Fibroblast of skin of right quadriceps (primary cell): ENCODE measurements around the gene PKM.
A peak's percentile ranks its signal among the peaks of the same experiment; 100 is the strongest.
"Not testable (repeated sequence)": the region's sequence is repeated elsewhere in the genome, so short reads cannot be mapped to it uniquely, and the experiment has no call there.

Experiments used
- DNase-seq: peaks from one replicate; pipeline ENCODE4 v3.0.0-alpha.2; 2013

PKM gene

DNA sequence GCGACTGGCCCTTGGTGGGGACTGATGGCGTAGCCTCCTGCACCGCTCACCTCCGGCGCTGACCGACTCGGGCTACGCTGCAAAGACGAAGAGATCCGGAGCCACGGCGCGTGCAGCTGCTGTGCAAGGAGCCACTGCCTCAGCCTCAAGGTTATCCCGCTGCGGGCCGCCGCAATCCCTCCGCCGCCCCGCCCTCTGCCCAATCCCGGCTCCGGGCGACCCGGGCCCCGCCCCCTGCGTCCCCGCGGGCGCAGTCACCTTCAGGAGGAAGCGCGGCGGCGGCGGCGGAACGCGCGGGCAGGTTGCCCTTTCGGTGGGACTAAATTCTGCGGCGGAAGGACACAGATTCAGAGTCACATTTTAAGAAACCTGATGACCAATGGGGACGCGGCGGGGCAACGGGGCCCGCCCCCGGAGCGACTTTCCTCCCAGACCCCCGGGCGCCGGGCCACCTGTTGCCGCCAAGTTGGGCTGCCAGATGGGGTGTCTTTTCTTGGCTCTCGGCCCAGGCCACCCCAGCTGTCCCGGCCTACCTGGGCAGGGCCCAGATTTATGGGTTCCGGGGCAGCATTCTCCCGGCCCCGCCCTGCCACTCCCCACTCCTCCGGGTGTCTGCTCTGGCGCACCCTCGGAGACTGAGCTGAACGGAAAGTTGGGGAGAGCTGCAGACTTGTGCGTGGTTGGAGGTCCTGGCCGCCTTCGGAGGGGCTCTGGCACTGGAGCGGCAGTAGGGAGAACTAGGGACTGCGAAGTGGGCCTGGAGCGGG, at the start of gene PKM:
TSS of gene PKM (minus strand) at position 125 of the 767 bp plus-strand sequence. CDS start 12,093 bp downstream, outside the sequence.
- peak; percentile 99 for DNase-seq

DNA sequence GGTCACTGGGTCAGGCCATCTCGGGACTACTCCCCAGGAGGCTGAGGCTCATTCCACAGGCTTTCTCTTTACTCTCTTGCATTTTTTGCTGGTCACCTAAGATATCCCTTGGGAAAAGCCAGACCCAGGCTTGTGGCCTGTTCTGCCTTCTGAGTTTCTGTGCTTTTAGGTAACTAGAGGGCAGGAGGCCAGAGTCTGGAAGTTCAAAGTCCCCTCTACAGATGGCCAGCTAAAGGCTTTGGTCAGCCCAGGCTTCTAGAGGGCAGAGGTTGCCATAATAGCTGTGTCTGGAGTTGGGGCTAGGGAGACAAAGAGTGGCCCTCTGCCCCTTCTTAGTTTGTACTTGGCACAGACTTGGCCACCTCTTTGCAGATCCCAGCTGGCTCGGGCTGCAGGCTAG, 49.8 kb upstream of the PKM start:
- no peak for DNase-seq

DNA sequence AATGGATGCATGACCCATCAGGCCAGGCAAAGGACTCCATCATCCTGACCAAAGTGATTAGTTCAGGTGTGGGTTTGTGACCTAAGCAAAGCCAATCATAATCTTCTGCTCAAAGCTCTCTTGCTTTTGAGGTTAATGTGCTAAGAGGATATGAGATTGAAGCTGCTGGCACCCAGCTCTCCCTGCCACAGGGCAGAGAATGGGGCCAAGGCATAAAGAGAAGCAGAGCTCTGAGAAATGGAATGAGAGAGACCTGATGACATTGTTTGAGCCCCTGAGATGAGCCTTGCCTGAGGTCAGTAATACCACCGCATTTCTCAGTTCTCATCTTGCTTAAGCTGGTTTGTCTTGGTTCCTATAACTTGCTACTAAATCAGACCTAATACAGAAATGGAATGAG, 47.7 kb upstream of the PKM start:
- no peak for DNase-seq

DNA sequence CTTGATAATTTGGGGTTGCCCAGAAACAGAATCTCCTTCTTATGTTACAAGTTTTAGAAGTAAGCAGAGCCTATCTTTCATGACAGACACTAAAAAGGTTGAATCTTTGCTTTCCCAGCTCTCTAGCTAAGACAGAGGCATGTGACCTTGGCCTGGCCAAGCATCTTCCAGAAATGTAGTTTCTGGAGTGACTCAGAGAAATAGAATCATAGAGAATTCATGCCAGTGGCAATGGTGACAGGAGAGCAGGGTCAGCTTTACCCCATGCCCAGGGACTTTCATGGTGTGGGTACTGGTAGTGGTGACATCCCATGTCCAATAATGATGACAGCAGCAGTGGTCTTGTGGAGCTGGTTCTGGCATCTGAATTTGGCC, 45.3 kb upstream of the PKM start:
- no peak for DNase-seq

DNA sequence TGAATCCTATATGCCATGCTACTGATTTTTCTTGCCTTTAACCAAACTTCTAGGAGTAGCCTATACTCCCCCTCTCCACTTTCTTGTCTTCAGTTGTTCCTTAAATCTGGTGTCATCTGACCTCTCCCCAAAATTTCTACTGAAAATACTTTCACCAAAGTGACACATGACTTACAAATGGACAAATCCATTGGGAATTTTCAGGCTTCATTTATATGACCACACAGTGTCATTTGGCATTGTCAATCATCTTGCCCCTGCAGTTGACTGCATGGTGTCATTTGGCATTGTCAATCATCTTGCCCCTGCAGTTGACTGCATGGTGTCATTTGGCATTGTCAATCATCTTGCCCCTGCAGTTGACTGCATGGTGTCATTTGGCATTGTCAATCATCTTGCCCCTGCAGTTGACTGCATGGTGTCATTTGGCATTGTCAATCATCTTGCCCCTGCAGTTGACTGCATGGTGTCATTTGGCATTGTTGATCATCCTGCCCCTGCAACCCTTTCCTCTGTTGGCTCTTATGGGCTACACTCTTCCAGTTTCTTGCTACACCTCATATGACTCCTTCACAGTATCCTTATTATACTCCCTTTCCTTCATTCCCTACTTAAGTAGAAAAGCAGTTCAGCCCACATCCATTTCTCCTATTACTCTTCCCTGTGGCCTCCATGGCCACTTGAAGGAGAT, 44.8 kb upstream of the PKM start:
- not testable (repeated sequence) for DNase-seq

DNA sequence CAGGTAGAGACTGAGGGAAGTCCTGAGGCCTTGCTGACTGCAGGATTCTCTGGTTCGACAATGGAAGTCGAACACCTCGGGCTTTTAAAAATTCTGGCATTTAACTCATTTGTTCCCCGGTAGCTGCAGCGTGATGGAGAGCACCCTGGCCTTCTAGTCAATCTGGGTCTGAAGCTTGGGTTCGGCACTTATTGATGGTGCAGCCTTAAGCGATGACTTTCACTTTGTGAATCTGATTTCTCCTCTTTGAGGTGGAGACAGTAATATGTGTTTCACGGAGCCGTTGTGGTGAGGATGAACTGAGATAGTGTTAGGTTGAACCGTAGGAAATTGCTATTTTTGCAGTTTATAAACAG, 42.0 kb upstream of the PKM start:
- no peak for DNase-seq

DNA sequence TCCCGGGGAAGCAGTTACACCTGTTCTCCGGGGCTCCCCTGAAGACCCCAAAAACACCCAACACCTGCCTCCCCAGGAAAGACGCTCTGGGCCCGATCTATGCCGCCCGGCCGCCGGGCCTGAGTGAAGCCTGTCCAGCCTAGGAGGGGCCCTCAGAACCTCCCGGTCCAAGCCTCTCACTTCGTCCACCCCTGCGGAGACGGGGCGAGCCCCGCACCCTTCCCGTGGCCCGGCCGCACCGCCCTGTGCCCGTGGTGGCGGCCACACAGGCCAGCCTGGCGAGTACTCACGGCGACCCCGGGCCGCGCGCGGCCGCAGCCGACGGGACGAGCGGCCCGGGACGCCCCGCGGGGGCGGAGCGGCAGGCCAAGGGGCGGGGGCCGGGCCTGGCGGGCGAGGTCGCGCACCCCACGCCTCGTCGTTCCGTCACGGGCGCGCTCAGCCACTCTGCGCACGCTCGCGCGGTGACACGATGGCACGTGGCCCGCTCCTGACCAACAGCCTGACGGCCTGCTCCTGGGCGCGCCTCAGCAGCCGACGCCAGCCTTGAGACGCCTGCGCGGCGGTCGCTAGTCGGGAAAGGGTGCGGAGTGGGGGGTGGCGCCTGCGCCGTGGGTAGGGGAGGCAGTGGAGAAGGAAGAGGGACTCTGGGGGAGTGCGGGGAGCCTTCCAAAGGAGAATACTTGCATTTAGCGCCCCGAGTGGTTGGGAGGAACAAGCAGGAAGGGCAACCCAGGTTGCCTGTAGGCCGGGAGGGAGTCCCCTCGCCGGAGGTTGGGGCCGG, 41.4 kb upstream of the PKM start, which contains the start of gene PARP6:
TSS of gene PARP6 (minus strand) at position 342 of the 784 bp plus-strand sequence. CDS start 5,077 bp downstream, outside the sequence.
- DNase-seq: peak; percentile 99

DNA sequence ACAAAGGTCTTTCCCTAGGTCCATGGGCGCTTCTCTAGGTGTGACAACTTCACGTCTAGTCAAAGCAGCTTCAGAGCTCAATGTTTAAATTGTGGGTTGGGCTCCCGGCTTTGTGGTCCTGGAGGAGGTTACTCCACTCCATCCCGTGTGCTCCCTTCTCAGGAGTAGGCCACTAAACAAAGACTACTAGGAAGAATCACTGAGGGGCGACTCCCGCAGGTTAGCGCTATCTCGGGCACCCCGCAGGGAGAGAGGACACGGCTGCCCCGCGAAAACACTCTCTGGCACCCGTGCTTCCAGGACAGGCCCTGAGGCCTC, 40.9 kb upstream of the PKM start:
- DNase-seq: peak; percentile 7

DNA sequence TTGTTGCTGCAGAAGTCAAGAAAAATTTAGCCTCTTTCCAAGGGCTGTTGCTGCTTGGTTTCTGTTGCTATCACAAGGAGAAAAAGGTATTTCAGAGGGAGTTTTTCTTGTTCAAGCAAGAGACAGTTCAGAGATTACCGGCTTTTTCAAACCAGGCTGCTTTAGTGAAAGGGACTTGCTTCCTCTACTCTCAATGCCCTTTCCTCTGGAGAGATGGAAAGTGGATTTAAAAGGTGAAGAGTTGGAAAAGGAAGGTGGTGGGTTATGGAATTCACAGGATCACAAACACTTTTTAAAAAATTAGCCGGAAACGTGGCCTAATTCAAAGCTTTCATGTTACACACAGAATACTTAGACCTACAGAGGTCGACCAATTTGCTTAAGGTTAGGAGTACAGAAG, 40.2 kb upstream of the PKM start:
- no peak for DNase-seq

DNA sequence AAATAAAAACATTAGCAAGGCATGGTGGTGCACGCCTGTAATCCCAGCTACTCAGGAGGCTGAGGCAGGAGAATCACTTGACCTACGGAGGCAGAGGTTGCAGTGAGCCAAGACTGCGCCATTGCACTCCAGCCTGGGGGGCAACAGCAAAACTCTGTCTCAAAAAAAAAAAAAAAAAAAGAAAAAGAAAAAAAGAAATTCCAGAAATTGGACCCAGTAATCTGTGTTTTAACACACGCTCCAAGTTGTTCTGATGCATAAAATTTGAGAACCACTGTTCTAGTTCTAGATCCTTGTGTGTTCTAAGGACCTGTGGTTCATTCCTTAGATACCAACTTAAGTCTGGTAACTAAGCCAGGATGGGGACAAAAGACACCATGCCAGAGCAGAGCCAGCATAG, 38.7 kb upstream of the PKM start:
- no peak for DNase-seq

DNA sequence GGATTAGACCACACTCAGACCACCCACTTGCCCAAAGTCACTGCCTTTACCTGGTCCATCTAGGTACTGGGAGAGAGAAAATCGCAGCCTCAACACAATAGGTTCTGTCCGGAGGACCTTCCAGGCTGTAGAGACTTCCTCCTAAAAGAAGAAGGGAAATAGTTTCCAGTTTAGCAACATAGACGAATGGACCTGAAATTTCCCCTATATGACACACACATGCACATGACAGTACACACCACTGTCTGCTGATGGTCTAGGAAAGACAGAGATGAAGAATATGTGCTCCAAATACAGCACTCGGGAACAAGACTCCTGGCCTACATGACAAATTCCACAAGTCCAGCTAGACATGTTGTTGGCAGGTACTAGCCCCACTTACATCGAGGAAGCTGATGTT, 34.0 kb upstream of the PKM start:
- no peak for DNase-seq

DNA sequence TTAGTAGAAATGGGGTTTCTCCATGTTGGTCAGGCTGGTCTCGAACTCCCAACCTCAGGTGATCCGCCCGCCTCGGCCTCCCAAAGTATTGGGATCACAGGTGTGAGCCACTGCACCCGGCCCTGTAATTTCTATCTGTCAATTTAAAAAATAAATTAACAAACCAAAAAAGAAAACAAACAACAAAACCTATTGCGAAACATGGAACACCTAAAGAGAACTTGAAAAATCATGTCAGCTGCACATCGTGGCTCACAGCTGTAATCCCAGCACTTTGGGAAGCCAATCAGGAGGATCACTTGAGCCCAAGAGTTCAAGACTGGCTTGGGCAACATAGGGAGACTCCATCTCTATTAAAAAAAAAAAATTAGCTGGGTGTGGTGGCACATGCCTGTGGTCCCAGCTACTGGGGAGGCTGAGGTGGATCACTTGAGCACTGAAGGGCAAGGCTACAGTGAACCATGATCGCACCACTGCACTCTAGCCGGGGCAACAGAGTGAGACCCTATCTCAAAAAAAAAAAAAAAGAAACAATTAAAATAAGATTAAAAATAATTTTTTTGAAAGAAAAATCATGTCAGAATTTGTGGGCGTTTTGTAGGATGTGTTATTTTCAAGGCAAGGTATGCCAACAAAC, 21.8 kb upstream of the PKM start:
- no peak for DNase-seq

DNA sequence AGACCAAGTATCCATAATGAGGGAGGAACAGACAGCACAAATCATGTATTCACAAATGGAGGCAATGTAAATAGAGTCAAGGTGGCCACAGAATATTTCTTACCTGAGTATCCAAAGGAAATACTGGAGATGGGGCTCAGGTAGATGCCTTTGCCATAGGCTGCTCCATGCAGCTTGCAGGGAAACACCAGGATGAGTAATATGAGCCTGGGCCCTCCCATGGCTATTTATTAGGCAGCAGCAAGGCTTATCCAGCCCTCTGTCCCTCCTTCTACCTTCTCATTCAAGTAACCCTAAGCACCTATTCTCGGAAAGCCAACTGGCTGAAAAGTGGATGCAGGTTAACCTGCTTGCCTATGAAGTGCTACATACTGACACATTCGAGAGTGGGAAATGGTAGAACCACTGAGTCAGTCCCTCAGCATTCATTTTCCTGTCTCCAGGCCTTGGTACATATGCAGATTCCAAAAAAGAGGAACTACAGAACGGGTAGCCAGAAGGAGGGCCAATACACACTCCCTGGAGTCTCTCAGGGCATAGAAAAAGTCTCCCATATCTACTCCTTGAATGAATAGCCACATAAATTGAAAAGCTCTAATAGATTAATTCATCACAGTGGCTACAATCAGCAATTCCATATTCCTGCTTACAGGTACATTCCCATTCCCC, 18.3 kb upstream of the PKM start:
- no peak for DNase-seq

DNA sequence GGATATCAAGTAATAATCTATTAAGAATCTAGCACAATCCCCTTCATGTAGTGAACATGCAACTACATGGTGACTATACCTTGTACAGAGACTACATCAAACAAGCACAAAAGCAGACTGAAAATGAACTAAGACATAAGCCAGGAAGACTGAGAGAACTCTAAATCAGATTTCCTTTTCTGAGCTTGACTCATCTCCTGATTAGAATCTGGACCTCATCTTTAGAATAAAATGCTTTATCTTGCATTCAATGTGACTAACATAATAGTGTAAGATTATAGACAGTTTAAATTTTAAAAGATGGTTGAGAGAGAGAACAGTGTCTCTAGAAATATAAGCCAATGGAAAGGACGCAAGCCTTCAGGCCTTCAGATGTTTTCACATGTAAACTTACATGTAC, 17.5 kb upstream of the PKM start:
- DNase-seq: no peak

DNA sequence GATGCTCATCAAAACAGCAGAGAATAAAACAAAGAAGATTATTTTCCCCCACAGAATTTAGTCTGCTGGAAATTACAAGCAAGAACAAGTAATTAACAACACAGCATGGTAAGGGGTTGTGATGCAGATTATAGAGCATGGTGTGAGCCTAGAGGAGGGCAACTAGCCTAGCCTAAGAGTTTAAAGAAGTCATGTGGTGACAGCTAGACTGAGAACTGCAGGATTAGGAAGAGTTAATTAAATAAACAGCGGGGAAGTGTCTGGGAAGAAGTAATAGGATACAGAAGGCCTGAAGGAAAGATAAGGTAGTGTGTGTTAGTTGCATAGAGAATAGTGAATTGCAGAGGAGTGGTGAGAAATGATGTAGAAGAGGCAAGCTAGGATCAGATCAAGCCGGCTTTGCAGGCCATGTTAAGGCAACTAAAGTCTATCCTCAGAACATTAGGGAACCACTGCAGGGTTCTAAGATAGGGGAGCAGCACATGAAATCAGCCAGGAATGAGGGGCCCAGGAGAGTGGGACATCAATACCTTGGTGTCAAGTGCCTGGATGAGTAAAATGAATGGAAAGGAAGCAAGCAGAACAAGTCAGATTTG, 11.9 kb upstream of the PKM start:
- no peak for DNase-seq

DNA sequence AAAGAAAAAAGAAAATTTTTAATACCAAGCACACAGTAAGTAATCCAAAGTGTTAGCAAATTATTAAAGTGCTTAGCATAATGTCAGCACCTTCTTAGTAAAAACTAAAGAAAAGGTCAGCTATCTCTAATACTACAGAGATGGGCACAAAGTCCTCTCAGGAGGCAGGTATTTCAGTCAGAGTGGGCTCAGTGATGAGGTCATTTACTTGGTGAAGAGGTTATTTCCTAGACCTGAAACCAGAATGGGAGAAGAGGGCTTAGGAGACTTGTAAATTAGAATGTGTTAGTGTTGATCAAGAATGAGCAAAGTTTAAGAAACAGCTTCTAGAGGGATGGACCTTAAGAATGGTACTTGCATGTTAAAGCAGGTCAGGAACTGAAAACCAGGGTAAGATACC, 8.7 kb upstream of the PKM start:
- DNase-seq: no peak

DNA sequence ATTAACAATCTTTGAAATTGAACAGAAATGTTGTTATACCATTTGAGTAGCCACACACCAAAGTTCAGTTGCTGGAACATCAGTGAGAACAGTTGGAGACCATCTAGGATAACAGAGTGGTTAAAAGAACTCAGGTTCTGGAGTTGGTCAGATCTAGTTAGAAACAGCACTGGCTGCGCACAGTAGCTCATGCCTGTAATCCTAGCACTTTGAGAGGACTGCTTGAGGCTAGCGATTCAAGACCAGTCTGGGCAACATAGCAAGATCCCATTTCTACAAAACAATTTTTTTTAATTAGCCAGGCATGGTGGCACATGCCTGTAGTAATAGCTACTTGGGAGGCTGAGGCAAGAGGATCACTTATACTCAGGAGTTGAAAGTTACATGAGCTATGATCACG, 7.6 kb upstream of the PKM start:
- no peak for DNase-seq

DNA sequence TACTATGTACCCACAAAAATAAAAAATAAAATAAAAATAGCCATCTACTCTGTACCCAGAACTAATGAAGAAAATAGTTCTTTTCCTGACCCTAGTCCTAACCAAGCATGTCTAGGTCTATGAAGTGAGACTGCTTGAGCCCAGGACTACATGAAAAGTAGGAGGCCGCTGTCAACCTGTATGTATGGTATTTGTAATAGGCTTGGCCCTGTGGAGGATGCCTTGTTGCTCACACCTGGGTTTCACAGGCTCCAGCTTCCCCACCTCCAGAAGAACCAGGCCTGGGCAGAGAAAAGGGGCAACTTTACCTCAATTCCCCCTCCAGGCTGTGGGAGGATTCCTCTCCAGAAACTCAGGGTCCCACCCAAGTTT, 6.8 kb upstream of the PKM start:
- DNase-seq: no peak

DNA sequence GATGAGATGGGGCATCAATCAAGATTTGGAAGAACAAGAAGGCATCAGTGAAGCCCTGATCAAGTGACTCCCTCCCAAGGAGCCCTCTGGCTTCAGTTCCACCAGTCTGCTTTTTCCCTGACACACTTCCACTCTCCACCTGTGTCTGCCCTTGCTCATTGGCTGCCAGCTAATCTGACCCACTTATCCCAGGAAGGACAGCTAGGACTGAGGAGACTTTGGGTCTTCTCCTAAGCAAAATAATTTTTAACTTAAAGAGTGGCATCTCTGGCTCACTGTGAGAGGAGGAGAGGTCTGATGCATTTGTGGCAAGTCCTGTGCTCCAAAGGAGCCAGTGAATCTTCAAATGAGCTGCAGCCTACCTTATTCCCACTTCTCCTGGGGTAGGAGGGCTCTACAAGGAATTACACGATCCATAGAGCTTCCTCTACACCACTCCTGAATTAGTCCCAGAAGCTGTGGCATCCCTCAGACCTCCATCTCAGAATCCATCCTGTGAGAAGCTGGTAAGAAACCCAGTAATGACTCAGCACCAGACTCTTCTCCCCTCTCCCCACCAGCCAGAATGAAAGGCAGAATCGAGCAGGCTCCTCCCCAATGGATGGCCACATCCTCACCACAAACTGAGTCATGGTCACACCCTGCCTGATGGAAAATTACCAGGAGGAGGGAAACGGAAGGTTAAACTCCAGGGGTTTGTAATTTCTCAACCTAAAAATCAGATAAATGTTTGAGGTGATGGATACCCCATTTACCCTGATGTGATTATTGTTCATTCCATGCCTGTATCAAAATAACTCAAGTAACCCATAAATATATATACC, 6.3 kb upstream of the PKM start:
- peak; percentile 98 for DNase-seq

DNA sequence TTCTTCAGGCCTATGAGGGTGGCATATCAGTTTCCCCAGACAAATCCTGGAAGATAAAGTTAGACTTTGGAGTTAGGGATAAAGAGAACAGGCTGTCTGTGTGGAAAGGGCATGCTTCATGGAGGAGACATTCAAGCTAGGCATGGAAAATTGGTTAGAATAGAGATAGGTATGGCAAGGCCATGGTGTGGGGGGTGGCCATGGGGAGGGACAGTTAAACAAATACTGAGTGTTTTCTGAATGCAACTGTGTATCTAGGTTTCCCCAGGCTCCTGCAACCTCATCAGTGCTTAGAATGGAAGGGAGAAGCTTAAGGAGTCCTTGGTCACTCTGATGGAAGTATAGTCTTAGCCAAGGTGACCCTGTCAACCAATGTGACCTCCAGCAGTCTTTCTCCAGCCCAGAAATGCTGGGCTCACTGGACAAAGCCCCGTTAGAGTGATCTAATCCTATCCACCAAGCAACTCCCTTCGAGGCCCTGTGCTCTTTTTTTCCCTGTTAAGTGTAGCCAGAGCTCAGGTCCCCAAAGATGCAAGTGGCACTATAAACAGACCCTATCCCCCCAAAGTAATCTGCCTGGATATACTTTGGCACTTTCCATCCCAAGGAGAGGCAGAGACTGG, 5.5 kb upstream of the PKM start:
- no peak for DNase-seq

DNA sequence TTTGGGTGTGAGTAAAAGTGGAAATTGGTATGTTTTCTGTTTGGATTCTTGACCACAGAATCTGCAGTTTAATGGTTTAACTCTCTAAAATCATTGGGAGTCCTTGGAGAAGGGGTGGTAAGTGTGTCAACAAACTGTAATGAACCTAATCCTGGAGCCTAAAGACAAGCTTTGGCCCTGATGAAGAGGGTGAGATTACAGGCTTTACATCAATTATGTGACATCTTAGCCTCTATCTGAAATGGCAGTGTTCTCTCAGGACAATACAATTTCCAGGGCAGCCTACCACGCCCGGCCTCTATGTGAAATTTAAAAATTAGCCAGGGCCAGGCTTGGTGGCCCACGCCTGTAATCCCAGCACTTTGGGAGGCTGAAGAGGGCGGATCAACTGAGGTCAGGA, 4.3 kb upstream of the PKM start:
- DNase-seq: no peak
